Measurements from ENCODE around the gene FLT3.

DNA sequence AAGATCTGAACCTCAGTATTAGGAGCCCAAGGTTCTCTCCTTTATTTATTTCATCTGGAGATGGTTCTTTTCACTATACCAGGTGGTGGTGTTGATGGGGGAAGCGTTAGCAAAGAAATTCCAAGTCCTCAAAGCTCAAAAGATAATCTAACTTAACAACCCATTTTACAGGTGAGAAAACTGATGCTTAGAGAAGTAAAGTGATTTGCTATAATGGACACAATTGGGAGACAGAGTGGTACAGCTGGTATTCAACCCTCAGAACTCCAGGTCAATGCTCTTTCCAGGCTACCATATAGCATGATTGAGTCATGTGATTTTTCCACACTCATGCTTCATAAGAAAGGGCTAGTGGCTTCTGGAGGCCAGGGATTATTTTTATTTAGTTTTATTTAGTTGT is 86.9 kb downstream of the FLT3 start:
- TF ChIP-seq, protein P1, sequence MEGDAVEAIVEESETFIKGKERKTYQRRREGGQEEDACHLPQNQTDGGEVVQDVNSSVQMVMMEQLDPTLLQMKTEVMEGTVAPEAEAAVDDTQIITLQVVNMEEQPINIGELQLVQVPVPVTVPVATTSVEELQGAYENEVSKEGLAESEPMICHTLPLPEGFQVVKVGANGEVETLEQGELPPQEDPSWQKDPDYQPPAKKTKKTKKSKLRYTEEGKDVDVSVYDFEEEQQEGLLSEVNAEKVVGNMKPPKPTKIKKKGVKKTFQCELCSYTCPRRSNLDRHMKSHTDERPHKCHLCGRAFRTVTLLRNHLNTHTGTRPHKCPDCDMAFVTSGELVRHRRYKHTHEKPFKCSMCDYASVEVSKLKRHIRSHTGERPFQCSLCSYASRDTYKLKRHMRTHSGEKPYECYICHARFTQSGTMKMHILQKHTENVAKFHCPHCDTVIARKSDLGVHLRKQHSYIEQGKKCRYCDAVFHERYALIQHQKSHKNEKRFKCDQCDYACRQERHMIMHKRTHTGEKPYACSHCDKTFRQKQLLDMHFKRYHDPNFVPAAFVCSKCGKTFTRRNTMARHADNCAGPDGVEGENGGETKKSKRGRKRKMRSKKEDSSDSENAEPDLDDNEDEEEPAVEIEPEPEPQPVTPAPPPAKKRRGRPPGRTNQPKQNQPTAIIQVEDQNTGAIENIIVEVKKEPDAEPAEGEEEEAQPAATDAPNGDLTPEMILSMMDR (conservative IDR thresholded peaks at IDR 0.05): no peak
- no peak for TF ChIP-seq ZFX (IDR thresholded peaks at IDR 0.05)

Data from C4-2B (cell line).